Stimulated activated memory B cell treated with anti-CD40 and anti-IgM and Interleukin-4, amounts not matched to agents 10 μg/mL and 1 μg/mL and 100 μg/mL, for 72 hours (primary cell): Measurements from ENCODE around the gene TBC1D22A.

ENCODE experiments used
- ATAC-seq: fragments of 150-1000 bp; cut with Tn5 transposase; 2 replicates; pipeline ENCODE4 v1.10.0; 2021
- H3K27ac Mint-ChIP-seq: one replicate; pipeline ENCODE4 v1.8.0; 2022; ENCODE audit warnings: mild to moderate bottlenecking, mixed read lengths
- H3K27me3 Mint-ChIP-seq: one replicate; pipeline ENCODE4 v1.8.0; 2022; ENCODE audit warnings: mixed read lengths
- H3K36me3 Mint-ChIP-seq: one replicate; pipeline ENCODE4 v1.8.0; 2022; ENCODE audit warnings: mixed read lengths
- H3K4me1 Mint-ChIP-seq: one replicate; pipeline ENCODE4 v1.8.0; 2022; ENCODE audit warnings: mixed read lengths
- H3K4me3 Mint-ChIP-seq: one replicate; pipeline ENCODE4 v1.8.0; 2022; ENCODE audit warnings: mild to moderate bottlenecking, moderate library complexity, mixed read lengths
- H3K9me3 Mint-ChIP-seq: one replicate; pipeline ENCODE4 v1.8.0; 2022; ENCODE audit warnings: mixed read lengths

The TBC1D22A gene

GRCh38 chr22:46829941-46830715 lies 67.7 kb downstream of the TBC1D22A start:
- Mint-ChIP-seq H3K36me3 (peaks cover 88% of the 10 kb centered on the region), H3K27me3 (no peaks in the 10 kb centered on the region), H3K9me3 (peaks cover 9% of the 10 kb centered on the region), H3K4me1 (peaks cover 57% of the 10 kb centered on the region), H3K4me3 (no peak overlapping the region), H3K27ac (no peak overlapping the region)
- no peak for ATAC-seq

- Mint-ChIP-seq H3K27ac (no peak overlapping the region), H3K27me3 (no peaks in the 10 kb centered on the region), H3K36me3 (peaks cover 93% of the 10 kb centered on the region), H3K4me3 (no peak overlapping the region), H3K9me3 (peaks cover 13% of the 10 kb centered on the region), H3K4me1 (peaks cover 62% of the 10 kb centered on the region)
- ATAC-seq: no peak
Measured at GRCh38 chr22:46830841-46831240, 68.4 kb downstream of the TBC1D22A start.

GRCh38 chr22:46833228-46833627 lies 70.8 kb downstream of the TBC1D22A start:
- Mint-ChIP-seq H3K9me3 (peaks cover 16% of the 10 kb centered on the region), H3K27ac (no peak overlapping the region), H3K4me3 (no peak overlapping the region), H3K27me3 (no peaks in the 10 kb centered on the region), H3K4me1 (peaks cover 62% of the 10 kb centered on the region), H3K36me3 (peaks cover 92% of the 10 kb centered on the region)
- ATAC-seq: no peak

- no peaks in the 10 kb centered on the region for H3K27me3 Mint-ChIP-seq
- H3K36me3 Mint-ChIP-seq: peaks cover 83% of the 10 kb centered on the region
- no peak overlapping the region for H3K4me3 Mint-ChIP-seq
- ATAC-seq: no peak
- peaks cover 16% of the 10 kb centered on the region for H3K9me3 Mint-ChIP-seq
- peaks cover 52% of the 10 kb centered on the region for H3K4me1 Mint-ChIP-seq
- no peak overlapping the region for H3K27ac Mint-ChIP-seq
Measured at GRCh38 chr22:46834021-46834737, 71.7 kb downstream of the TBC1D22A start.

- no peak for ATAC-seq
- Mint-ChIP-seq H3K4me1 (peaks cover 49% of the 10 kb centered on the region), H3K27ac (no peak overlapping the region), H3K4me3 (no peak overlapping the region), H3K9me3 (peaks cover 16% of the 10 kb centered on the region), H3K36me3 (peaks cover 72% of the 10 kb centered on the region), H3K27me3 (no peaks in the 10 kb centered on the region)
Measured at GRCh38 chr22:46835288-46835687, 72.8 kb downstream of the TBC1D22A start.

- peaks cover 68% of the 10 kb centered on the region for H3K36me3 Mint-ChIP-seq
Measured at GRCh38 chr22:46835693-46836092, 73.2 kb downstream of the TBC1D22A start.

GRCh38 chr22:46841522-46841921 lies 79.1 kb downstream of the TBC1D22A start:
- no peak overlapping the region for H3K27ac Mint-ChIP-seq
- ATAC-seq: no peak
- H3K27me3 Mint-ChIP-seq: no peaks in the 10 kb centered on the region

More at GRCh38 chr22:46835693-46836092, 73.2 kb downstream of the TBC1D22A start:
- H3K4me1 Mint-ChIP-seq: peaks cover 45% of the 10 kb centered on the region
- no peak overlapping the region for H3K4me3 Mint-ChIP-seq
- no peaks in the 10 kb centered on the region for H3K27me3 Mint-ChIP-seq
- peaks cover 16% of the 10 kb centered on the region for H3K9me3 Mint-ChIP-seq
- no peak overlapping the region for H3K27ac Mint-ChIP-seq
- no peak for ATAC-seq

GRCh38 chr22:46842606-46843005 lies 80.2 kb downstream of the TBC1D22A start:
- Mint-ChIP-seq H3K4me1 (peaks cover 53% of the 10 kb centered on the region), H3K36me3 (peaks cover 33% of the 10 kb centered on the region), H3K4me3 (no peak overlapping the region), H3K27ac (no peak overlapping the region), H3K9me3 (no peaks in the 10 kb centered on the region), H3K27me3 (no peaks in the 10 kb centered on the region)
- ATAC-seq: no peak

More at GRCh38 chr22:46841522-46841921, 79.1 kb downstream of the TBC1D22A start:
- Mint-ChIP-seq H3K4me3 (no peak overlapping the region), H3K36me3 (peaks cover 31% of the 10 kb centered on the region), H3K4me1 (peaks cover 49% of the 10 kb centered on the region), H3K9me3 (no peaks in the 10 kb centered on the region)

- Mint-ChIP-seq H3K4me1 (peaks cover 47% of the 10 kb centered on the region), H3K27ac (peak overlapping the region; percentile 1), H3K9me3 (no peaks in the 10 kb centered on the region), H3K36me3 (peaks cover 31% of the 10 kb centered on the region), H3K27me3 (no peaks in the 10 kb centered on the region), H3K4me3 (no peak overlapping the region)
- ATAC-seq: no peak
Measured at GRCh38 chr22:46843821-46844255, 81.4 kb downstream of the TBC1D22A start.

GRCh38 chr22:46844606-46845210 lies 82.3 kb downstream of the TBC1D22A start:
- Mint-ChIP-seq H3K4me1 (peaks cover 50% of the 10 kb centered on the region), H3K36me3 (peaks cover 39% of the 10 kb centered on the region), H3K27ac (no peak overlapping the region), H3K9me3 (no peaks in the 10 kb centered on the region), H3K4me3 (no peak overlapping the region), H3K27me3 (no peaks in the 10 kb centered on the region)
- ATAC-seq: no peak

- Mint-ChIP-seq H3K36me3 (peaks cover 48% of the 10 kb centered on the region), H3K4me1 (peaks cover 49% of the 10 kb centered on the region), H3K4me3 (no peak overlapping the region), H3K9me3 (no peaks in the 10 kb centered on the region), H3K27ac (no peak overlapping the region), H3K27me3 (no peaks in the 10 kb centered on the region)
- ATAC-seq: no peak
Measured at GRCh38 chr22:46845296-46846149, 83.1 kb downstream of the TBC1D22A start.

- H3K27ac Mint-ChIP-seq: no peak overlapping the region
- H3K4me3 Mint-ChIP-seq: no peak overlapping the region
- no peaks in the 10 kb centered on the region for H3K9me3 Mint-ChIP-seq
- no peaks in the 10 kb centered on the region for H3K27me3 Mint-ChIP-seq
- peaks cover 52% of the 10 kb centered on the region for H3K36me3 Mint-ChIP-seq
- H3K4me1 Mint-ChIP-seq: peaks cover 52% of the 10 kb centered on the region
- ATAC-seq: no peak
Measured at GRCh38 chr22:46846150-46846831, 83.8 kb downstream of the TBC1D22A start.

- Mint-ChIP-seq H3K27ac (no peak overlapping the region), H3K27me3 (no peaks in the 10 kb centered on the region), H3K36me3 (peaks cover 49% of the 10 kb centered on the region), H3K9me3 (no peaks in the 10 kb centered on the region), H3K4me3 (no peak overlapping the region), H3K4me1 (peaks cover 49% of the 10 kb centered on the region)
- ATAC-seq: no peak
Measured at GRCh38 chr22:46846832-46847355, 84.4 kb downstream of the TBC1D22A start.

GRCh38 chr22:46848197-46848596 lies 85.7 kb downstream of the TBC1D22A start:
- peaks cover 58% of the 10 kb centered on the region for H3K4me1 Mint-ChIP-seq
- H3K9me3 Mint-ChIP-seq: no peaks in the 10 kb centered on the region

More at GRCh38 chr22:46848197-46848596, 85.7 kb downstream of the TBC1D22A start:
- Mint-ChIP-seq H3K27ac (no peak overlapping the region), H3K36me3 (peaks cover 58% of the 10 kb centered on the region), H3K4me3 (no peak overlapping the region), H3K27me3 (no peaks in the 10 kb centered on the region)
- ATAC-seq: no peak
